Activated effector memory CD4-positive, alpha-beta T cell treated with anti-CD3 and anti-CD28 coated beads, Interleukin-2, amount 50 U/mL, for 16 hours (primary cell): ENCODE measurements around the gene FILIP1.

Experiments used
- DNase-seq: peaks from one replicate; pipeline ENCODE4 v3.0.0-alpha.2; 2020

Gene FILIP1

DNA sequence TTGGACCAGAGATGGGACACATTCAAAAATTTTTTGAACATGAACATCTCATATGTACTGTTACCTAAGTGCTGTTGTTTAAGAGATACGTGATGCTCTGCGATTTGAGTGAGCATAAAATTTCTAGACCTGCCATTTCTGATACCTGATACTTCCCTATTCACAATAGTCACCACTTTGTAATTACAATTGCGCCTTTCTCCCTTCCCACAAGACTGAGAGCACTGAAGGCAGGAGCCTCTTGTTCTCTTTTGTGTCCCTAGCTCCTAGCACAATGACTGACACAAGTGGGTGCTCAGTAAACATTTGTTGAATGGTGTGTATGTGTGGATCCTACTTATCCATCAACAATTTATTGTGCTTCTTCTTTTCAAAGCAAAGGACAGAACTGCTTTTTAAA lies 116.2 kb downstream of the FILIP1 start:
- DNase-seq = no peak

DNA sequence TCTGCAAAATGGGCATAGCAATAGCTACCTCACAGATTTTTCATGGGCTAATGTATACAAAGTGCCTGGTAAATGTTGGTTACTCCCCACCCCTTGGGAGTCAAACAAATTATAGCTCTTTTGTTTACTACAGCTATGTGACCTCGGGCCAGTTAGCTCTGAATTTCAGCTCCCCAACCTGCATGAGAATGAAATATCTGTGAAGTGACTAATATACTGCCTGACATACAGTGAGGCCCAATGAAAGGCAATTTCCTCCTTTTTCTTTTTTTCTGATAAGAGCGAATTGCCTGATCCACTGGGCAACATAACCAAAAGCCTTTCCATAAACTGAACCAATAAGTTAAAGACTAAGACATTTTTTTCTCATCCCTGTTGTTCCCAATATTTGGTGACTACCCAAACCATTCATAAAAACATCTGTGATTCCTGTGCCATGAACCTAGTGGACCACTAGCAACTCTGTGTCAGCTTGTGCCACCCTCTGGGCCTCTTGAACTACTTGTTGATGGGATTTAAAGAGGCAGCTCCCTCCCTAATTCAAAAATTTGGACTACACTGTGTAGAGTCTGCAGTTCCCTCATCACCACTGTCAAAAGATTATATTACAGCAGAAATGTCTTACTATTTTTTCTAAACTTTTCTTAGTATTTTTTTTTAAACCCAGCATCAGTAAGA lies 117.1 kb downstream of the FILIP1 start:
- DNase-seq = no peak

DNA sequence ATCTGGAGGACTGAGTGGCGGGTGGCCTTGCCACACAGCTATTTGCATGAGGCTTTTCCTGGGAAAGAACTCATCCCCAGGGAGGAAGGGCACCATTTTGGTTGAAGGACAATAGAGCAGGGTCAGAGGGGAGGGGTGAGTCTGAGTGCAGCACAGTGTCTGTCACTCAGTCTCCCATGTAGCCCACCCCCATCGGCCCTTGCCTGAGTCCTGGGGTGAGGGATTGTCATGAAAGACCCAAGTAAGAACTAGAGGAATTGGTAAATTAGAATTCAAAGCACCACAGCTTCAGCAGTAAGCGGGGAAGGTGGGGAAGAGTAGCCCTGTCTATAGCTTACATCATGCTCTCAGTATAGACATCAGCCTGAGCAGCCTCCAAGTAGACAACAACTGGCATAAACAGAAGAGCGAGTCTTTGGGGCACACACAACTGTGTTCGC lies 118.6 kb downstream of the FILIP1 start:
- DNase-seq = no peak

DNA sequence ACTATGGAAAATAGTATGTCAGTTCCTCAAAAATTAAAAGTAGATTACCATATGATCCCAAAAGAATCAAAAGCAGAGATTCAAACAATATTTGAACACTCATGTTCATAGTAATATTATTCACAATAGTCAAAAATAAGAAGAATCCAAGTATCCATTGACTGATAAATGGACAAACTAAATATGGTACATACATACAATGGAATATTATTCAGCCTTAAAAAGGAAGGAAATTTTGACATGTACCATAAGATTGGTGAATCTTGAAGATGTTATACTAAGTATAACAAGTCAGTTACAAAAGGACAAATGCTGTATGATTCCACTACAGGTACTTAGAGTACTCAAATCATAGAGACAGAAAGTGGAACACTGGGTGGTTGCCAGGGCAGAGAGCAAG lies 120.7 kb downstream of the FILIP1 start:
- DNase-seq = no peak

DNA sequence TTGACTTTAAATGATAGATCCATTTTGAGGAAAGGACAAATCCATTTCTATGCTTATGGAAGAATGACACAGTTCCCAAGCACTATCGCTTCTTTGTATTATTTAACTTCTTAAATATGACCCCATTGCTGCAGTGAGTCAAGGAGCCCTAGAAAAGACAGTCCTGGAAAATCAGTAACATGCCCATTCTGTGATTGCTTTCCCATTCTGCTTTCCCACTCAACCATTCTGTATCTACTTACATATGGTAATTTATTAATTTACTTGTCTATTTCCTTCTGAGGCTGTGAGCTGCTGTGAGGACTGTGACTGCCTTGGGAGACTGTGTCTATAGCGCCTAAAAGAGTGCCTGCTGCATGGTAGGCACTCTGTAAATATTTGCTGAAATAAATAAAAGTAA lies 123.6 kb downstream of the FILIP1 start:
- DNase-seq = no peak

DNA sequence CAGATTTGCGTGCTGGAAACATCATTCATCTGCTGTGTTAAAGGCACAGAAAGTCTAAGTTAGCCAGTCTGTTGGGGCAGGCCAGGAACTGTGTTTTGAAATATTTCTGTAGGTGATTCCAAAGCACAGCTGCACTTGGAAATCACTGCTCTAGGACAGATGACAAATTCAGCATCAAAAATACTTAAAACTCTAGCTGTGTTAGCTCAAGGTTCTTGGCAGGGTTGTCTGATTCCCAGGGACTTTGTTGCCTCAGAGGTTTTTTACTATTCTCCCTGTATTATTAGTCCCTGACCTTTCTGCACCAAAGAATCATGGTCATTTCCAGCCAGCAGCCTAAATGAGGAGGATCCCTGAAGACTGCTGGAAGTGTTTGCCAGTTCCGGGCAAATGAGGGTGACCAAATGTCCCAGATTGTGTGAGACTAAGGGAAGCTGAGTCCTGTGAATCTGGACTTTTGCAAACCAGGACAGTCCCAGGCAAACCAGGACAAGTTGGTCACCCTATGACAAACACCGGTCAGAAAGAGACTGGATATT lies 124.7 kb downstream of the FILIP1 start:
- no peak for DNase-seq

DNA sequence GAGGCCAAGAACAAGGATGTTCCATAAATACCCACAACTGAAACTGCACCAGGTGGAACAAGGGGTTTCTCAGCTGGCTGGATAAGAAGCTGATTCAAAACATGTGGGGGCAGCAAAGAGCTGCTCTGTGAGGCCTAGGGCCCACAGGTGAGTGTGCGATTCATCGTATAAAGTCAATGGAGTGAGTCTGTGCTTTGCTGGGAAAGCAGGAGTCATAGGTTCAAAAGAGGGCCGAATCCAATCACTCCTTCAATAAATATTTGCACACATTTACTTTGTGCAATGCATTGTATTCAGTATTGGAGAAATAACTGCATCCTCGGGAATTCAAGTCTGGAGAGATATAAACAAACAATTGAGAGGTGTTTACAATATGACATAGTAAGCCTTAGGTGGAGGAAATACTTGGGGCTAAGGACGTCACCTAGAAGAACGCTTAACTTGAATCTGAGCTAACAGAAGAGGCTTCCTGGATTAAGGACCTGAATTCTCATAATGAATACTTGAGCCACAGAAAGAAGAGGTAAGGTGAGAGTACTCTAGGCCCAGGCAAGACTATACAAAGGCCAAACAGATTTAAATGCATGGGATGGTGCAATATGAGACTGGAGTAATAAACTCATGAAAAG lies 125.3 kb downstream of the FILIP1 start:
- no peak for DNase-seq

DNA sequence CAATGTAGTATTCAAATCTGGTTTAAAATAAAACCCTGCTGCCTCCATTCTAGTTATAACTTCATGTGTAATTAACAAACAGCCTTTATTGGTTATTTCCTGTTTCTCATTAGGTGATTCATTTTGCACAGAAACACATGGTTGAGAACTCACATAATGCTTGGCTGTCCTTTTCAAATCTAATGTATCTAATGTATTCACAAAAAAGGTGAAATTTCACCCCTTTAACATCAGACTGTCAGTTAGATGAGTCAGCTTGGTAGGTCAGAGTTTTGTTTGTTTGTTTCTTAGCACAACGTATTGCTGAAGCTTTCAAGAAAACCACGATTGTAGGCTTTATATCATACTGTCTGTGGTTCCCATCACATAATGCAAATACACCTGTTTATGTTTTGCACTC lies 130.3 kb downstream of the FILIP1 start:
- no peak for DNase-seq

DNA sequence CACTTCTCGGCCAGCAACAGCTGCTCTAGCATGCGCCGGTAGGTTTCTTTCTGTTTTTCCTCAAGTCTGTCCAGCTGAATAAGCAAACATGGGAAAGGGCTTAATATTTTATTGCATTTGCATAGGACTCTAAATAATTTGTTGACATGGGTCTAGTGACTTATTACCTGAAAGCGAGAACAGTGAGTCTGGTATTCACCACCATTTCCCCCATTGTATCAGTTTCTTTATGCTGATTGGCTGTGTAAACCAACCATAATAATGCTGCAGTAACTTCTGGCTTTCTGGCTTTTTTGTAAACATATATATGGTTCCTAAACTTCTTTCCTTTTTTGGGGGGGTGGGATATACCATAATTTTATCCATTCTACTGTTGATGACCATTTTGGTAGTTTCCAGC lies 140.0 kb downstream of the FILIP1 start:
- DNase-seq = no peak

DNA sequence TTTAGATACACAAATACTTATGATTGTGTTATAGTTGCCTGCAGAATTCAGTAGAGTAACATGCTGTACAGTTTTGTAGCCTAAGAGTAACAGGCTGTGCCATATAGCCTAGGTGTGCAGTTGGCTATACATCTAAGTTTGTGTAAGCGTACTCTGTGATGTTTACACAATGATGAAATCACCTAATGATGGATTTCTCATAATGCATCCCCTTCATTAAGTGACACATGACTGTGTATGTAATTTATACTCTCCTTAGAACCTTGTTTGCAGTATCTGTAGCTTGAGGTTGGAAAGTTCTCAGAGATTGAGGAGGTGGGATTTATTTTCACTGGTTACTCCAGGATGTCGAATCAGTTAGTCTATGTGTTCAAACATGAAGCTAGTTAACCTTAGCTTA lies 142.0 kb downstream of the FILIP1 start:
- no peak for DNase-seq

DNA sequence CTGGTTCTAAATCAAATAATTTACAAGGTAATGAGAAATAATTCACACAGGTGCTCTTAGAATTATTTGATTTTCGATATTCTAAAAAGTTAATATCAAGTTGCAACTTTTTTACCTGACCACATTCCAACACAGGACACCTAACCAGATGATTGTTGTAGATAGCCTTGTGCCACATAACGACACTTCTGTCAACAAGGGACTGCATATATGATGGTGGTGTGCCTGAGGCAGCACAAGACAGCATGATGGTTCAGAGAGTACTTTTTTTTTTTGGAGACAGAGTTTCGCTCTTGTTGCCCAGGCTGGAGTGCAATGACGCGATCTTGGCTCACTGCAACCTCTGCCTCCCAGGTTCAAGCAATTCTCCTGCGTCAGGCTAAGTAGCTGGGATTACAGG lies 142.8 kb downstream of the FILIP1 start:
- no peak for DNase-seq

DNA sequence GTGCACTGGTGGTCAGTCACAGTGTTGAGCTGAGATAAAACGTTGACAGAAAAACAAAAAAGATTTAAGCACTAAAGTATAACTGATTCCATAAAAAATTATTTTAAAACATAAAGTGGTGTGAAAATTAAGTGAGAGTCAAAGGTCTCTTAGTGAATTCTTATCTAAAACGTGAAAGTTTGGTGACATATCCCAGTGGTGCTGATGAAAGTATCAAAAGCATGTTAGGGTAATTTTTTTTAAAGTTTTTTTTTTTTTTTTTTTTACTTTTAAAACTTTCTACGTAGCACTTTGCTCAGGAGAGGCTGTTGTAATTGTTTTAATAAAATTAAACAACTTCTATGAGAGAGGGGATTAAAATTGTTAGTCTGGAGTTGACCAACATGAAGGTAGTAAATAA lies 143.4 kb downstream of the FILIP1 start:
- no peak for DNase-seq

DNA sequence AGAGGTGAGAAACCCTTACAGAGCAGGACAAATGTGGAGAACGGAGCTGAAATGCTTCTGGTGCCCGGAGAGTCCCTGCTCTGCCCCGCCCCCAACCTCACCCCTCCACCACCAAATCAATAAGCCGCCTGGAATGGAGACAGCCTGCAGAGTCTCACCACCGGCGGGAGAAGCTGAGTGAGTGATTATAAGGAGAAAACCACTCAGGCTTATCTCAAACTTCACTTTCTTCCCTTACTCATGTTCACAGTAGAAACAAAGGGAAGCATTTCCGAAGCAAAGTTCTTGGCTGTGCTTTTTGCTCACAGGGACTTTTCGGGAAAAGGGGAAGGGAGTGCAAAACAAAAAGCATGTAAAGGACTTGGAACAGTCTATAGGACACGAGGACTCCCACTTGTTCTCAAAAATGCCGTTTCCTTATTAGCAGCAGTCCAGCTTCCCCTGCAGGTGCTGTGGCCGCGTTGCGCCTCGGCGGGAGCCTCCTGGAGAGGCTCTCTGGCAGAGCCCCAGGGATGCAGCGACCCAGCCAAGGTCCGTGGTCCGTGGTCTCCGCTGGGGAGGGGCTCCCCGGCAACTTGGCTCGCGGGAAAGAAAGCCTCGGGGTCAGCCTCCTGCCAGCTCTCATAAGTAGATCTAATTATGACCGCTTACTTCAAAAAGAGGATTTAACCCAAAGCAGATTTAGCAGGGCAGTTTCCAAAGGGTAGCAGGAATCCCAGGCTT lies 144.2 kb downstream of the FILIP1 start:
- DNase-seq = no peak

DNA sequence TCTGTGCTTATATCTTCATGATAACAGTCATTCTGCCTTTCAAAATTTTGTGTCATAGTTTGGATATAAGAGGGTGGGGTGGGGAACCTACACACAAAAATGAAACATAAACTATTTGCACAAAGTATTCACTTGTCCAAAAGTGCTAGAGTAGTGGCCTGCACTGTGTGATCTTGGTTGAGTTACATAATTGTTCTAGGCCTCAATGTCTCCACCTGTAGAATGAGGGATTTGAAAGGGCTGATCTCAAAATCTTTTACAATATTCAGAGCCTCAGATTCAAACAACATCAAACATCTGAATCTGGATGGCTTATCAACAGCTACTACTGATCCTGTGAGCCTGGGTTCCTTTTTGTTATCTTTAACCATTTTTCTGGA lies 144.7 kb downstream of the FILIP1 start:
- DNase-seq = no peak

DNA sequence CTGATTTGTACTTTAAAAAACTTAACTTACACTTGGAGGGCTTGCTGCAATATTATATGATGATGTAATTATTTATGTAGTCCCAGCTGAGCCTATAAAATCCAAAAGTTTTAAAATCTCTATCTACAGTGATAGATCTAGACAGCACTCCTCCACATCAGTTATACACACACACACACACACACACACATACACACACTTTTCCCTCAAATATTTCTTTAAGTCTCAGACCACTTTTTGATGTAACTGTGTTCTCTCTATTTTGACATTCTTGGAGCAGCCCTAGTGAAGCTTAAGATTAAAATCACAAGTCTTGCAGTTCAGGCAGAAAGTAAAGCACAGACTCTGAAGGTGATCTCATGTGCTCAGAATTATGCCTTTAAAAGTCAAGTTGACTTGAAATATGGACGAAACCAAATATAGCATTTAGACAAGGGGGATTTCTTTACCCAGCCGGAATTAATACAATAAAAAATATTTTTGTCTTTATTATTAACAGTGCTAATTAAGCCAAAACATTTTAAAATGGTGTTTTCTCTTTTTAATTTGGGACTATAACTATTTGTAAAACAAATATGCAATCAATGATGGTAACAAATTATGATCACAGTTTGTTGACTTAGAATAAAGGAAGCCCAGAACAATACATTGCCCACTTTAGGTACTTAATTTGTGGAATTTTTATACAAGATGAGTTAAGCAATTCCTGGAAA lies 145.5 kb downstream of the FILIP1 start:
- no peak for DNase-seq

DNA sequence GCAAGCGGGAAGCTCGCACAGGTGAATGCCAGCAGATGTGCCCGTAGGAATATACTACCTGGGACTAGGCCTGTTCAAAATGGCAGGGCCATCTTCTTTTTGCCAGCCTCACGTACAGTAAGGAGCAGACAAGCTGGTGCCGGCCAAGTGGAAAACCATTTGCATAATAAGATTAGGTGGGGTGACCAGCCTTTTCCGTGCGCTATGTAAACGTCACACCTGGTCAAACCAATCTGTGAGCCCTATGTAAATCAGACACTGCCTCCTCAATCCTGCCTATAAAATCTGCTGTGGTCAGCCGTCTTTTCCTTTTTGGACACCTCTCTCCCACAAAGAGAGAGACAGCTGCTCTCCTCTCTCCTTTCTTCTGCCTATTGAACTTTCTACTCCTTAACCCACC lies 148.2 kb downstream of the FILIP1 start:
- DNase-seq = no peak

DNA sequence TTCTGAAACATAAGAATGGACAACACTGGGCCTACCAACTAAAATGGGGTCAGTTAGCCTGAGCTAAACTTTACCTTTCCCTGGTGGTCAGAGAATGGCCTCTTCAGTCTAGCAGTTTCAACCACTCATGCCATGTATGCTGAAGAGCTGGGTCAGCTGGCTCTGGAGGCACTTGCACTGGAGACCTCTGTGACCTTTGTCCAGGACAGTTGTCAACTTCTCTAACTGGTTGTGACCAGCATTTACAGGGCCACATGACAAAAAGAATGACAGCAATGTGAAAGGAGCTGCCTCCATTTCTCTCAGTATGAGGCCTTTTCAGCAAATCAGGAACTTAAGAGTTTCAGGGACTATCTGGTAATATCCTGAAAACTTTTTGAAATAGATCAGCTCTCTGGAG lies 149.1 kb downstream of the FILIP1 start:
- no peak for DNase-seq

DNA sequence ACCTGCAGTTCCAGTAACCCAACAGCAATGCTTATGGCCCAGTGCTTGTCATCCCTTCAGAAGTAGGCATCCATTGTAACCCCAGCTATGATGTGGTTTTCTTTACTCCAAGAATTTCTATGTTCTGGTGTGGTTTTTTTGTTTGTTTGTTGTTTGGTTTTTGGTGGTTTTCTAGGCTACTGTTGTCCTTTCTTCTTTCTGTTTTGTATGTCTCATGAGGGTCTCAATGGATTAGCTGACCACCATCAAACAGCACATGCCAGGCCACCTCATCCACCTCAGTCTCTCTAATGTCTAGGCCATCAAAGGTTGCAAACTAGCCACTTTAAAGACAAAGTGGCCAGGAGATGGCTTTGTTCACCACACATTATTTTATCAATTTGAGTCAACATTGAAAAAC lies 149.6 kb downstream of the FILIP1 start:
- DNase-seq = no peak

DNA sequence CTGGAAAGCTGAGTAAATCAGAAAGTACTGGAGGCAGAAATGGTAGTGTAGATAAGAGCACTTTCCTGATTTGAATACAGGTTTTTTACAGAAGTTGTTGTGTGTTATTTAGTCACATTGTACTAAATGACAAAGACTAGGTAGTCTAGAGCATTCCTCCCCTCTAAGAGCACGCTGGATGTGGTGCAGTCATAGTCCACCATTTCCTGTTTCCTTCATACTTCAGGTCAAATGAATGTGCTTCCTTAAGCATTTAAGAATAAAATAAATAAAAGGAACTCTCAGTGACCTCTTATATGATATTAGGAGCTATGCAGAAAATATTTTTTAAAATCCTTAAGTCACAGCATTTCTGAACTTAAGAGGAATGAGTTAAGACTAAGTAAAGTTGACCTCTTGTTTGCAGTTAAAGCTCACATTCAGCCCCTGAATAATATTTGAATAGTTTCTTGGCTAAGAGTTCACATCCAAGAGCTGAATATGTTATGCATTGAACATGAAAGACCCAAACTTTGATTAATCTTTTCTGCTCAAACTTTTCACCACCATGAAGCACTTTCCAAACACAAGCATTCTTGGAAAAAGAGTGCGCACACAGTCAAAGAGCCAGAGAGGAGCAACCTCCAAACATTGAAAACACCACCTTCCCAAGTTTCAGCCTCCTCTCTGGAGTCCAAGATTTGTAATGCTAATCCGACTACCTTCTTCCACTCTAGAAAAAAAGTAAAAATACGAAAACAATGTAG lies 155.6 kb downstream of the FILIP1 start:
- DNase-seq = no peak

DNA sequence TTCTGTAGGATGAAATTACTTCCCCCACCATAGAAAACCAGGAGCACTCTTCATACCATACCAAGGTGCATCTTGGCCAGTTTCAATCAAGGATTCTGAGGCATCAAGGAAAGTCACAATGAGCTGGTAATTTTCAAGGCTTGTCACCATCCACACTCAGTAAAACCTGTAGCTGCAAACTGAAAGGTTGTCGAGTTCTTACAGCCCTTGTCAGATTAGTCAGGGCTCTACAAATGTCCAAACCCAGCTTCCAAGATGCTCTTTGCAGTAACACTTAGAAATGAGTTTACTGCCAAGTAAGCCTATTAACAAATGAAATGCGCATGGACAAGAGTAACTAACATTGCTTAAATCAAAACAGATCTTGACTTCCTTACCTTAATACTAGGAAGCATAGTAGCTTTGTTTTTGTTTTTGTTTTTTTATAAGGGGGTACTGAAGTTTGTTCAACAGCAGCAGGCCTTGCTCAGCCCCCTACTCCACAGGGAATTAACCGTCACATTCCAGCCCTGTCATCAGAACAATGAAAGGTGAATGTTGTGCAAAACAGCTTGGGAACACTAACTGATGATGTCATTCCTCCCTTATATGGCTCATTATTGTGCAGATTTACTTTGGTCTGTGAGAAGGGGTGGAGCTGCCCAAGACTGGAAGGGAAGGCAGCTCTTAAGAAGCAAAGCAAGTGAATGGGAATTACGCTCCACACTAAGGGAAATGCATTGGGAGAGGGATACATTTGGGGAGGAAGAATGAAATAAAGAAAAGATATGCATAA lies 159.1 kb downstream of the FILIP1 start:
- no peak for DNase-seq

DNA sequence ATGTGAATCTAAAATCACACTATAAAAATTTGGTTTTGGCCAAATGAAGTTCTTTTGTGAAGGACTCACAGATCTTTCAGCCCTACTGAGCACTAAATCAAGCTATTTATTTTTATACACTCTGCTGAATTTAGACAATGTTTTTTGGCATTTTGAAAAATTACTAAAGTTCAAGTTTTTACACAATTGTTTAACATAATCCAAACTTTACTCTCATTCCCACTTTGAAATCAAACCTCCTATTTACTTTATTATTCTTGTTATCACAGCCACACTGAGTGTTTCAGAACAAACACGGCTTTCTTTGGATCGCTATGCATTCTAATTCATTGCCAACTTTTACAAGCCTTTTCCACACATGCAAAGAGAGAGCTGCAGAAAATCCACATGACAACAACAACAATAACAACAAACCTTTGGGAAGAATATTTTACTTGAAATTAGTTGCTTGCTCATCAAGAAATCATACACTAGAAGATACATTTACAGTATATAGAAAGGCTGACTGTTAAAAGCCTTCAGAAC lies 159.9 kb downstream of the FILIP1 start:
- no peak for DNase-seq

DNA sequence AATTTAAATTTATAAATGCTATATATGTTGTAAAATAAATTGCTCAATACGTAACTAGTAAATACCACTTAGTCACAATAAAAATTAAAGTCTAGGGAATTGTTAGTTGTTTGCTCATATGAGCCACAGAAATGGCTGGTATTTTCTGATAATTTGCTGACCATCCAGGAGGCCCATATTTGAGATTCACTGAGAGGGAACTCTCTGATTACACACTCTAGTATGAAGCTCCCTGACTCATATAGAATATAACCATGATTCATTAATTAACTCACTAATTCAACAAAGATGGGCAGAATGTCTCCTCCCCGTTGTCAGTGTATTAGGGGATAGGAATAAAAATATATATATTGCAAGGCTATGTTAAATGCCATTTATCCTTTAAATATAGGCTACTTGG lies 162.4 kb downstream of the FILIP1 start:
- DNase-seq = no peak
